GM19324 (cell line): ENCODE data around the gene IGF2.
"Not testable (repeated sequence)": the region's sequence is repeated elsewhere in the genome, so short reads cannot be mapped to it uniquely, and the experiment has no call there.

ENCODE experiments used
- ATAC-seq: cut with Tn5 transposase; IDR thresholded peaks from one replicate; pipeline ENCODE4 v1.9.1; 2021; ENCODE audit warnings: mild to moderate bottlenecking, moderate library complexity; ENCODE audit not compliant: unreplicated experiment, low FRiP score

Gene IGF2, protein sequence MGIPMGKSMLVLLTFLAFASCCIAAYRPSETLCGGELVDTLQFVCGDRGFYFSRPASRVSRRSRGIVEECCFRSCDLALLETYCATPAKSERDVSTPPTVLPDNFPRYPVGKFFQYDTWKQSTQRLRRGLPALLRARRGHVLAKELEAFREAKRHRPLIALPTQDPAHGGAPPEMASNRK

DNA sequence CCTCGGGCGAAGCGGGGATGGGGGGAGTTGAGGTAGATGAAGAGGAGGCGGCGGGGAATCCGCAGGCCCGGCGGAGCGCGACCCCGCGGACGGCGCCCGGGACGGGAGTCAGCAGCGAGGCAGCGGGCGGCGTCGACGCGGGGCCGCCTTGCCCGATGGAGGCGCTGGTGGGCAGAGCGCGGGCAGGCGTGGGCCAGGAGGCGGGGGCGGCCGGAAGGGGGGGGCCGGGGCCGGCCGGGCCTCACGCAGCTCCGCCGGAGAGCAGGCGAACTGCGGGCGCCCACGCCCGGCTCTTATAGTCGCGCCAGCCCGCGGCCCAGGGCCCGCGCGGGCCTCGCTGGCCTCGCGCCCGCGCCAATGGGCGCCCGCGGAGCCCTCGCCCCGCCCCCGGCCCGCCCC, at the start of gene IGF2:
Gene IGF2, minus strand, starts transcription at position 267 of the 399 bp plus-strand sequence. CDS start 3,866 bp downstream, outside the sequence.
- no peak for ATAC-seq

DNA sequence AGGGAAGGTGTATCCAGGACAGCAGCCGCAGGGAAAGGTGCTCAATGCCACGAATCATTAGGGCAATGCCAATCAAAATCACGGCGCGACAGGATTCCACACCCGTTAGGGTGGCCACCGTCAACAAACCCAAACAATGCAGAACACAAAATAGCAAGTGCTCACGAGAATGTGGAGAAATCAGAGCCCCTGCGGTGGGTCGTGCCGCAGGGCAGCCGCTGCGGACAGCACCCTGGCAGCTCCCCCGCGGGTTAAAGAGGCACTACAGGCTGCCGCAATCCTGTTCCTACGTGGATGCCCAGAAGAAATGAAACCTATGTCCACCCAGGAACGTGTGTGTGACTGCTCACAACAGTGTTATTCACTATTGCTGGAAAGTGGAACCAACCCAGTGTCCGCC, 49.6 kb upstream of the IGF2 start:
- no peak for ATAC-seq

DNA sequence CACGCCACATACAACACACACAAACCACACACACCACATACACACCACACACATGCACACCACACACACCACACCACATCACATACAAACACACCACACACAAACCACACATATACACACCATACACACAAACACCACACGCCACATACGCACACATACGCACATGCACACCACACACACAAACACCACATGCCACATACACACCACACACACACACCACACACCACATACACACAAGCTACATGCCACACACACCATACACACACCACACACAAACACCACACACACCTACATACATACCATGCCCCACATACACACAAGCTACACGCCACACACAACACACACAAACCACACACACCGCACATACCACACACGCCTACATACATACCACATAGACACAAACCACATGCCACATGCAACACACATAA, 48.1 kb upstream of the IGF2 start:
- ATAC-seq = no peak

DNA sequence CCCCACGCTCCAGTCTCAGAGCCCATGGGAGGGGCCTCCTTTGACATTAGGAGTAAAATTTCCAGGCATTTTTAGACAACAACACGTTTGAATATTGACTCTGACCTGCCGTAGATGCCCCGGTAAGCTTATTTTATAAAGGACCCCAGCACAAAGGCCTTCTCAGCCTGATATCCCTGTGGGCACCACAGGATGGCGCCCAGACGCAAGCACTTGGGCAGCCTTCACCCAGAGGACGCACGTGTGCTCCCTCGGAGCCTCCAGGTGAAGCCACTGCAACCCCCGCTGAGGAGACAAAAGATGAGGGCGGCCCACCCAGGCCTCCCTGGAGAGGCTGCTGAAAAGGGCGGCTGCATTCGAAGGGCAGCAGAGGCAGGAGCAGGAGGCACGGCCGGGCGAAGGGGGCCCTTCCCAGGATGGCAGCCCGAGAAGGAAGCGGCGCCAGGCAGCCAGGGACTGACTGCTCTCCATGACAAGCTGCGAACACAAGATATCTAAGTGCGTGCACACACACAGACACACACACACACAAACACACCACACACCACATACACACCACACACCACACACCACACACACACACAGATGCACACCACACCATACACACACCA, 47.6 kb upstream of the IGF2 start:
- ATAC-seq = no peak

DNA sequence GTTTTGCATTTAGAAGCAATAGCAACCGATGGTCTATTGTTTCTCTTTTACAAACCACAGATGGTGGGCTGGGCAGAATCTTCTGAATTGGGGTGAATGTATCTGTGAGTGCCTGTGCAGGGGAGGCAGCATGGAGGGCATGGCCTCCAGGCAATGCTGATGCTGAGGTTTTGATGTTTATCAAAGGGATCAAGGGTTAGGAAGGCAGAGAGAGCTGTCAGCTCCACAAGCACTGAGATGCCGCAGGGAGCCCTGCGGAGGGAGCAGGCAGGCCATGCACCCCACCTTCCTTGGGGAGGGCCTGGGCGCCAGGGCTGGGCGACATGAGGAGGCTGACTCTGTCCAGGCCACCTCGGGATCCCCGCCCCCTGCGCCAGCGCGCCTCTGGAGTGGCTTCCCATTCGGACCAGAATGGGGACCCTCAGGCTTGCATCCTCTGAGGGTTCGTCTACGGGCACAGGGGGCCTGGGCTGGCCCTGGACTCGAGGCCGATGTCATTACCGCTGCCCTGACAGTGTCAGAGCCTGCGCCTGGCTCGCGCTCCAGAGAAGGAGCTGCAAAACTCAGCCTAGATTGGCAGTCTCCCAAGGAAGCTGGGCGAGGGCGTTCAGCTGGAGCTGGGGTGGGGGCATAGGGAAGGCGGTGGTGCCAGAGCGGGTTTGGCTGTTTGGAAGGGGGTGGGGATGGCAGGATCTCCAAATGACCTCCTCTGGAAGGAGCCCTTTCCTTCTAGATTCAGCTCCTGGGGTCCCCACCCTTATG, 46.3 kb upstream of the IGF2 start:
- ATAC-seq = no peak

DNA sequence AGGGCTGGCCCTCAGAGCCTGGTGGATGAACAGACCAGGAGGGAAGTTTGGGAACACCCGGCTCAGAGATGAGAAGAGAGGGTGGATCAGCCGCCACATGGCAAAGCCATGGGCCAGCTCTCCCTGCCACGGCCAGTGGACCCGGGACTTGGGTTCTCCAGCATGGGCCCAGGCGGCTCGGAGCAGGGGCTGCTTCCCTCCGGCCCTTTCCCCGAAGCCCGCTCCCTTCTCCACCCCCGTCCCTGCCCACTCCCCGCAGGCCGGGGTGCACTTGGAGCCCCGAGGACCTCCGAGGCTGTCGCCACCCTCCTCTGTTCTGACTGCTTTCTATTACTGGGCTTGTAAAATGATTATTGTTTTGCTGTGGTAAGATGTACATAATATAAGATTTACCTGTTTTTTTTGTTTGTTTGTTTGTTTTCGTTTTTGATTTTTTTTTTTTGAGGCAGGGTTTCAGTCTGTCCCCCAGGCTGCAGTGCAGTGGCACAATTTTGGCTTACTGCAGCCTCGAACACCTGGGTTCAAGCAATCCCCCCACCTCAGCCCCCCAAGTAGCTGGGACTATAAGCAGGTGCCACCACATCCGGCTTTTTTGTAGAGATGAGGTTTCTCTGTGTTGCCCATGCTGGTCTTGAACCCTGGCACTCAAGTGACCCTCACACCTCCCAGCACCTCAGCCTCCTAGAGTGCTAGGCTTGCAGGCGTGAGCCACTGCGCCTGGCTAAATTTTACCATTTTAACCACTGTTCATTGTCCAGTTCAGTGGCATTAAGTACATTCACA, 43.7 kb upstream of the IGF2 start:
- ATAC-seq = no peak

DNA sequence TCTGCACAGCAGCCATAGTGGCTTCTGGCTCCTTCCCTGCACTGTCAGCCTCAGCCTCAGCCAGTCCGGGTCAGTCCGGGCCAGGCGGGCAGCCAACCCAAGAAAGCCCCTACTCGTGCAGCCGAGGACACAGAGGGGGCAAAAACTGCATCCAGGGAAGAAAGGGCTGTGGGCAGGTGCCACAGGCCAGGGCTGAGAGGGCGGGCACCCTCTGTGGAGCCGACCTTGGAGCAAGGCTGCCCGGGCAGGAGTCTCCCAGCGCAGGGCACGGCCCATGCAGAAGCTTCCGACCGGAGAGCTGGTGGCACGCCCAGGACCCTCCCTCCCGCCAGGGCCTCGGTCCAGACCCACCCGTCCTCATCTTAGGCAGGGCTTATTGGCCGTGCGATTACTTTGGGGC, 42.9 kb upstream of the IGF2 start:
- ATAC-seq = no peak

DNA sequence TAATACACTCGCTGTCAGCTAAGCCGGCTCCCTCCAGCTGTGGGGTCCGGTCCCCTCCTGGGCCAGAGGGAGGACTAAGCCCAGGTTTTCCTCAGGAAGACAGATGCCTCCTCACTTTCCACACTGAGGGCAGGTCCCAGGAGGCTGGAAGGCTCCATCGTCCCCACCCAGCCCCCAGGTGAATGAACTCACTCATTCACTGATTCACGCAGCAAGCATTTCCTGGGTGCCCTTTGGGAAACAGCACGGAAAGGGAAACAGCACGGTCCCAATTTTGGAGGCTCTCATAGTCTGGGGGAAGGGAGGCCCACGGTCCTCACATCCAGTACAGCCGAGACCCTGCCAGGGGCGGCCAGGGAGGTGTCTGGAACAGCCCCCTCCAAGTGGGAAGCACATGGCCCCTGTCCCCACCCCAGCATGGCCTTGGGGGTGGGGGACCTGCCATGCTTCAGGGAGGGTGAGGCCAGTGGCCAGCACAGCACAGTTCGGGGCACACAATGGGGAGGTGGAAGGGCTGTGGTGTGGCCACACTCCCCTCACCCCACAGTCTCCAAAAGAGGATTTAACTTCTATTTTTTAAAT, 41.7 kb upstream of the IGF2 start:
- ATAC-seq = no peak

DNA sequence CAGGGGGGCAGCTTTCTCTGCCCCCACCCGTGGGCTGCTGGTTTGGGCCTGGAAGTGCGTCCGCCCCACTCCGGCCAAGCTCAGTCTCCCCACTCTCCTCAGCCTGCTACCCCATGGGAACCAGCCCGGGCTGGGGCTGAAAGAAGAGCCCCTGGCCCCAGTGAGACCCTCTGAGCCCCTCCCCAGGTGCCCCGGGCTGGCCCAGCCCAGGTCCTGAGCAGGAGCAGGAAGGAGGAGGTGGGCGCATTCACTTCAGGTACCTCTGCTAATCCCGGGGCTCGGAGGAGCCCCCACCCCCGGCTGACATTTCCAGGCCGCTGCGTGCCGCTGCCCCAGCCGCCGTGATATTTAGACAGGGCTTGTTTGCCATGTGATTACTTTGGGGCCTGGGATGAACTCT, 41.2 kb upstream of the IGF2 start:
- ATAC-seq = no peak

DNA sequence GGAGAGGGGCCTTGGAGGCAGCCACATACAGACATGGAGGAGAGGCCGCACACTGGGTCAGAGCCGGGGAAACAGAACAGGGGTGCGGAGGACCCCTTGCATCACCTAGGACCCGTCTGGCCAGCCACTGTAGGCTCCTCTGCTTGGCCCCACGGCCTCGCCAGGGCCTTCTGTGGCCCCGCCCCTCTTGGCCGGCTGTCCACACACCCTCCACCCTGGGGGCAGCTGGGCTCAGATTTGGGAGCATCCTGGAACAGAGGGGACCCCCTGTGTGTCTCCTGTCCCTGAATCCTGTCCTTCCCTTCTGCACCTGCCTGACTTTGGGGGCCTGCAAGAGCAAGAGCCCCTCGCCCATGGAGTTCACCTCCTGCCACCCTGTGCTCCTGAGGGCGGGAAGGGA, 40.3 kb upstream of the IGF2 start:
- no peak for ATAC-seq

DNA sequence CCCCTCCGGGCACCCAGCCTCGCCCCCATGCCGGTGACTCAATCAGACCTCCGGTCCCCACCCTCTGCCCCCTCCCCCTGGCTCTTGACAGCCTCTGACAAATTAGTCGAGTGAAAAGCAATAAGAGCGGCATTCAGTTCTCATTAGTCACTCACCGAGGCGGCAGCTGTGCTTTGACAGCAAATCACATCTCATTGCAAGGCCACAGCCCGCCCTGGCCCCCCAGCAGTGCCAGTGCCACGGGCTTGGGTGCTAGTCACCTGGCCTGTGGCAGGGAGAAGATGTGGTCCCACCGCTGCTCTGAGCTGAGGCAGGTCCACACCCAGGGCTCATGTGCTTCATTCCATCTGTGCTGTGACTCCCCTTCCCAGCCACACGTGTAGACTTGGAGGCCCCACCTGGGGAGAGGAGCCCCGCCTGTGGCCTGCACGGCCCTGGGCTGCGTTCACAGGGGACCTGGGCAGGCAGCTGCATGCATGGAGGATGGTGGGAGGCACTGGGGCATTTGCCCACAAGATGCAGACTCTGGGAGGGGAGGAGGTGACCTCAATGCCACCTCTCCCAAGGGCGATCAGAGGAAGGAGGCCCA, 39.8 kb upstream of the IGF2 start:
- ATAC-seq = no peak

DNA sequence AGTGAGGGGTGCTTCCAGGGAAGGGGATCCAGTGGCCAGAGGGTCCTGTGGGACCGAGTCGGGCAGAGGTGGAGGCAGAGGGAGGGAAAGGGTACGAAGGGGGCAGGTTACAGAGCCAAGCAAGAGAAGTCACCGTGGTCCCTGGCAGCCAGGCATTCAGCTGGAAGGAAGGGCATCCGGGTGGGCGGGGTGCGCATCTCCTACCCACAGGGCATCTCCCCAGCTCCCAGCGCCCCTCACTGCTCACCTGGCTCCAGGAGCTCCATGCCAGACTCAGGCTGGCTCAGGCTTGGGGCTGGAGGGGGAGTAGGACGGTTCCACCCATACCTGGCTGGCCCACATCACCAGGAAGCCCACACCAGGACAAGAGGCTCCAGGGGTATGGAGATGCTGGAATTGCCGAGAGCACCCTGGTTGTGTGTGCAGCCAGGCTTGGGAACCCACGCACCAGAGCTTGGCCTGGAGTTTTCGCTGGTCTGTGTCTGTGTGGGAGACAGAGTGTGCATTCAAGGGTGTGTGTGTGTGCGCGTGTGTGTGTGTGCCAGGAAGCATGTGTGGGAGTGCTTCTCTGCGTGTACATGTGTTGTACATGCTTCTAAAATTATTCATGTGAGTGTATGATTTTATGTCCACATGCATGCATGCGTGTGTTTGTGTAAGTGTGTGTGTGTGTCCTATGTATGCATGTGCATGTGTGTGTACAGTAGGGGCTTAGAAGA, 39.0 kb upstream of the IGF2 start:
- not testable (repeated sequence) for ATAC-seq

DNA sequence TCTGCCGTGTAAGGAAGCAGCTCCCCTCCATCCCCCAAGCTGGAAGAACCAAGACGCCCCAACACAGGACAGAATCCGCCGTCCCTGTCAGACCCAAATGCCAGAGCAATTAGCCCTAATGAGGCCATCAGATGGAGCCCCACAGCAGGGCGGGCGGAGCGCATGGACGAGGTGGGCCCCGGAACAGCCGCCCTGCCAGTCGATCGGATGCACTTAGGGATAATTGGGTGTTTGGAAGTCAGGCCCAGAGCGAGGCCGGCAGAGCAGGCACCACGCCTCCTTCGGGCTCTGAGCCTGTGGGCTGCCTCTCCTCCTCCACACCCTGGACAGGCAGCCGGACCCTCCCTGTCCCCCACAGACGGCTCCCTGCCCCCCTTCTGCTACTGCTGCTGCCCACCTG, 37.9 kb upstream of the IGF2 start:
- ATAC-seq = no peak

DNA sequence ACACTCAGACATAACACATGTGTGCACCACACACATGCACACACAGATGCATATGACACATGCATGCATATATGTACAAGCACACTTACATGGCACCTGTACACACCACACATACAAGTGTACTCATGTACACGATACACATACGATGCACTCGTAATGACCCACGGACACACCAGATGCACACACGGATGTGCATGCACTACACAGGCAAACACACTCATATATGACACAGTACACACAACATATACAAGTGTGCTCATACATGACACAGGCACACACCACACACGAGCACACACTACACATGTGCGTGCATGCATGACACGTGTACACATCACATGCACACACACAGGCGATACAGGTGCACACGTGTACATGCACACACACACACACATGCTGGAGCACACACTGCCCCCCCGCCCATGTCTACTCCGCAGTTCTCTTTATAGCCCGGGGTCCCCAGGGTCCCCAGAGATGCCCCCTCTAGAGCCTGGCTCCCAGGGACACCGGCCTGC, 37.3 kb upstream of the IGF2 start:
- ATAC-seq = no peak

DNA sequence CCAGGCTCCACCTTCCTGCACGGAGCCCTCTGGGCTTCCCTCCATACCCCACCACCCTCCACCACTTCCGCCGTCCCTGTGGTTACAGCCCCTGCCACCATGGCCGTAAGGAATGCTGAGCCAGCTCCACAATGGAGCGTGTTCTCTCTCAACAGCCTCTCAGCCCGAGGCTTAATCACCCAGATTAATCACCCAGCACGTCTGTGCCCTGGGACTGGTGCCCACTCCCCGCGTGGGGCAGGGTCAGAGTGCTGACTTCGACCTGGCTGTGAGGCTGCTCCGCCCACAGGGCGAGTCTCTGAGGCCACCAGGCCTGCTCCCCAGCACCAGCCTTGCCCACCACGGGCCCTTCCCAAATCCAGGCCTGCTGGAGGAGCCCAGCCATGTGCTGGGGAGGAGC, 36.5 kb upstream of the IGF2 start:
- no peak for ATAC-seq

DNA sequence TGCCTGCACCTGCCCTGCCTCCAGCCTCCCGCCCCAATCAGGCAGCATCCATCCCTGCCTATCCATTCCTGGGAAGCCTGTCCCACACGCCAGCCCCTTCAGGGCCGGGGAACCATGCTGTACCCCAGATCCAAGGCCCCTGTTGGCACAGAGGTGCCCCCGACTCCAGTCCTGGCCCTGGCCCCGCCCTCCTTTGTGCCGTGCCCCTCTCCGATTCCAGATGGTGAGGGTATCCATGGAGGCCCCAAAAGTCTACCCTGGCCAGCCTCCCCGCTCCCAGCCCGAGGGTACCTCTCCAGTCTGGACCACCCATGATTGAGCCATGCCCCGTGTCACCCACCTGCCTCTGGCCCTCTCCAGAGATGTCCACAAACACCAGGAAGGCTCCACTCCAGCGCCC, 35.2 kb upstream of the IGF2 start:
- no peak for ATAC-seq

DNA sequence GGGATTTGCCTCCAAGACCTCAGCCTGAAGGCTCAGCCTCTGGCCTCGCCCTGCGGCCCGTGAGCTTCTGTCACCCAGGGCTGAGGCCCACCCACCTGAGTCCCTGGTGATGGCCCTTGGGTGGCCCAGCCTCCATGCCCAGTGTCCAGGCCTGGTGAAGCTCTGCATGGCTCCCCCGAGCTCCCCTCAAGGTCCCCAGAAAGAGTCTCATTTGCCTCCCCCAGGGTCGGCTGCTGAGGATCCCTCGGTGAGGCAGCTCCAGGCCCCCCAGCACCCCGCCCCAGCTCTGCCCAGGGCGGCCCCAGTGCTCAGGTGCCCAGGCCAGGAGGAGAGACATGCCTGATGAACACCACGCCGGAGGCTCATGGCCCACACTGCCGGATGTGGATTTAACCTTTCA, 34.6 kb upstream of the IGF2 start:
- ATAC-seq = no peak

DNA sequence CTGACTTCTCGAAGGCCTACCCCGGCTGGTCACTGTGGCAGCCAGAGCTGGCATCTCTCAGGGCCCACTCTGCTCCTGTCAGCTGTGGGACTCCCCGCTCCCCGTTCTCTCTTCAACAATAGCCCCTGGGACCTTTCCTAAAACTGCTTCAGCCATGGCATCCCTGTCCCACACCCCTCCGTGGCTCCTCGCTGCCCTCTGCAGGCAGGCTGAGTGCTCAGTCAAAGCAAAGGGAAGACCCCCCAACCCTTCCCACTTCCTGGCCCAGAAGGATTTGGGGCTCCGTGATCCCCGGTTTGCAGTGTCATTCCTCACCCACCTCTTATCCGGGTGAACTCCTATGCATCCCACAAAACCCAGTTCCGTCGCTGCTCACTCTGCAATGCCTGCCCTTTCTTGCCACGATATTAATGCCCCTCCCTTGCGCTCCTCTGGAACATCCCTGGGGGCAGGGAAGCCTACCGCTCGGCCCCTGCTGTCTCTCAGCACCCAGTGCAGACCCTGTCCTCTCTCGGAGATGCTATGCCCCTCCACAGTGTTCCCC, 34.0 kb upstream of the IGF2 start:
- ATAC-seq = no peak

DNA sequence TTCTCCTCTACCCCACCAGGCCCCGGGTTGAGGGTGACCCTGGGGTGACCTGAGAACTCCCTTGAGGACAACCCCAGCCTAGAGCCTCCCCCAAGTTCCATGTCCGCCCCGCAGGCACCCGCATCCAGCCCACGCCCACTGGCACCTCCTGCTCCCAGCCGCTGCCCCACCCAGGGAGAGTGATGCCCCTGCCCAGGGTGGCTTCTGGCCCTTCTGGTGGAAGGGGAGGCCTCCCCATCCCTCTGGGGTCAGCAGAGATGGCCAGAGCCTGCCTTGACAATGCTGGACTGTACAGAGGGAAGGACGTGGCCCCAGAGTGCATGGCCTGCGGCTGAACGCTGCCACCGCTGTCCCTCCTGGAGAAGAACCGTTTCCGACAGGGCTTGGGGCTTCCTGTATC, 33.5 kb upstream of the IGF2 start:
- ATAC-seq = no peak
